ENCODE measurements around the gene SARS2.
A peak's percentile ranks its signal among the peaks of the same experiment; 100 is the strongest.
"Not testable (repeated sequence)": the region's sequence is repeated elsewhere in the genome, so short reads cannot be mapped to it uniquely, and the experiment has no call there.

Gene SARS2, protein sequence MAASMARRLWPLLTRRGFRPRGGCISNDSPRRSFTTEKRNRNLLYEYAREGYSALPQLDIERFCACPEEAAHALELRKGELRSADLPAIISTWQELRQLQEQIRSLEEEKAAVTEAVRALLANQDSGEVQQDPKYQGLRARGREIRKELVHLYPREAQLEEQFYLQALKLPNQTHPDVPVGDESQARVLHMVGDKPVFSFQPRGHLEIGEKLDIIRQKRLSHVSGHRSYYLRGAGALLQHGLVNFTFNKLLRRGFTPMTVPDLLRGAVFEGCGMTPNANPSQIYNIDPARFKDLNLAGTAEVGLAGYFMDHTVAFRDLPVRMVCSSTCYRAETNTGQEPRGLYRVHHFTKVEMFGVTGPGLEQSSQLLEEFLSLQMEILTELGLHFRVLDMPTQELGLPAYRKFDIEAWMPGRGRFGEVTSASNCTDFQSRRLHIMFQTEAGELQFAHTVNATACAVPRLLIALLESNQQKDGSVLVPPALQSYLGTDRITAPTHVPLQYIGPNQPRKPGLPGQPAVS

DNA sequence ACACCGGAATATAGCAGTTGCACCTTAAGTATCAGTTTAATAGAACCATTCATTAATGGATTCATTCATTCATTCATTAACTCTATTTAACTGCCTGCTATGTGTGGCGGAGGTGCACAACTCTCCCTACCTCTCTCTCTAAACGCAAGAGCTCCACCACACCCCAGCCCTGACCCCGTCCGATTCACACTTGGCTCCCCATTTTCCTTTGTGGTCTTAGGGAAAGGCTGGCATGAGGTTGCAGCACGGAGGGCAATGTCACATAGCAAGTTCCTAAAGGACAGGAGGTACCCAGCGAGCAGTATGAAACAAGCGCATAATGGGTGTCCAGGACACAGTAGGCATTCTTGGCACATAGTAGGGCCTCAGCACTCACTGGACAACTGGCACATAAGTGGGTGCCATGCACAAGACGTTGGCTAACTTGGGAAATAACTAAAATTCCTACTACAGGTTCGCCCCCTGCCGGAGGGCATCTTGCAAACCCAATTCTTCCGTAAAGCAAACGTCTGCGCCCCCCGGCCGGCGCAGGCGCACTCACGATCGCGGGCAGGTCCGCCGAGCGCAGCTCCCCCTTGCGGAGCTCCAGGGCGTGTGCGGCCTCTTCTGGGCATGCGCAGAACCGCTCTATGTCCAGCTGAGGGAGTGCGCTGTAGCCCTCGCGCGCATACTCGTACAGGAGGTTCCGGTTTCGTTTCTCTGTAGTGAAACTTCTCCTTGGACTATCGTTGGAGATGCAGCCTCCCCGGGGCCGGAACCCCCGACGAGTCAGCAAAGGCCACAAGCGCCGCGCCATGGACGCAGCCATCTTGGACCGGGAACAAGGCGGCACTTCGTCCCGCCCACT, at the start of gene SARS2:
SARS2 (minus strand) TSS at position 835 of the 847 bp plus-strand sequence; CDS start at position 808, 27 bp downstream.
- peak; percentile 89 for DNase-seq (ENCODE audit: low read depth)

DNA sequence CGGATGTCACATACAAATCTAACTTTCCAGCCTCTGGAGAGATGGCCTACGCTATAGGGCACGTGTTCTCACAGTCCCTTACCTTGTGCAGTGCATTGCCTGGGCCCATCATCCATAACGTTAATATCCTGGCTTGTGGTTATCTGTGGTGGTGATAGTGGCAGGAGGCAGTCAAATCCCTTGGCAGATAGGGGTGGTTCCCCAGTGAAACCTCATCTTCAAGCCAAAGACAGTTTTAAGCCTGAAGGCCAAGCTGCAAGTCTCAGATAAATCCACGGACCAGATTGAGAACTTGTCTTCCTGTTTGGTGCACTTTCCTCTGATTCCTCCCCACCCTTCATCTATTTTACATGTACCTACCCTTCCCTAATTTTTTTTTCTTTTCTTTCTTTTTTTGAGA, 49.2 kb upstream of the SARS2 start:
- no peak for DNase-seq (ENCODE audit: low read depth)

DNA sequence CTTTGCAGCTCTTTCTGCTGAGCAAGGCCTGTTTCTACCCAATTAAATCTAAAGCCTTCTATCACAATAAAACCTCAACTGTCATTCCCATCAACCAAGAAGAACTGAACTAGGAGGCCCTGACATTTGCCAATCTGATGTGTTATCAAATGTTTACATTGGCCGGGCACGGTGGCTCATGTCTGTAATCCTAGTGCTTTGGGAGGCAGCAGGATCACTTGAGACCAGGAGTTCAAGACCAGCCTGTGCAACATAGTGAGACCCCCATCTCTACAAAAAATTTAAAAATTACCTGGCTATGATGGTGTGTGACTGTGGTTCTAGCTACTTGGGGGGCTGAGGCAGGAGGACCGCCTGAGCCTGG, 47.7 kb upstream of the SARS2 start:
- DNase-seq (ENCODE audit: low read depth), result no peak

DNA sequence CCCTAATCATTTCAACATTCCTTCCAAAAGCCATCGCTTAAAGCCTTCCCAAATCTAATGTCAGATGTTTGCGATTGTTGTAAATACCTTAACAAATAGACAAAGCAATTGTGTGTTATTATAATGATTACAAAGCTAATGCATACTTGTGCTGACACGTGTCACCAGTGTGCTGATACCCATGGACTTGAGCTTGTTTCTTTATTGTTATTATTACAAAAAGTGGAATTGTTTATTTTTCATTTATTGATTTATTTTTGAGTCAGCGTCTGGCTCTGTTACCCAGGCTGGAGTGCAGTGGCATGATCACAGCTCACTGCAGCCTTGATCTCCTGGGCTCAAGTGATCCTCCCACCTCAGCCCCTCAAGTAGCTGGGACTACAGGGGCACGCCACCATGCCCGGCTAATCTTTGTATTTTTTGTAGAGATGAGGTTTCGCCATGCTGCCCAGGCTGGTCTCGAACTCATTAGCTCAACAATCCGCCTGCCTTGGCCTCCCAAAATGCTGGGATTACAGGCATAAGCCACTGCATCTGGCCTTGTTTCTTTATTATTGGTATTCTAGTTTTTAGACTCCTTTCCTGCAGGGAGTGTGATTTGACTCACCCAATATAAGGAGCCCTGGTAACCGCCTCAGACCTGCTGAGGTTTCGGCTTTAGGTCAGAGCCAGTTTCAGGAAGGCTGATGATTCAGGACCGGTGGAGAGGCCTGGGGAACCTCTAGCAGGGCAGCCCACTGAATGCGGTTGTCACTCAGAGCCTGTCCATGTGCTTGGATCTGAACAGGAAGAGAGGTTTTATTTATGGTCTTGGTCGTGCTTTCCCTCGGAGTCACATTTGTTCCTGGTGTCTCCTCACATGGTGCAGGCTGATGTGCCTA, 47.1 kb upstream of the SARS2 start:
- peak; percentile 83 for DNase-seq (ENCODE audit: low read depth)

DNA sequence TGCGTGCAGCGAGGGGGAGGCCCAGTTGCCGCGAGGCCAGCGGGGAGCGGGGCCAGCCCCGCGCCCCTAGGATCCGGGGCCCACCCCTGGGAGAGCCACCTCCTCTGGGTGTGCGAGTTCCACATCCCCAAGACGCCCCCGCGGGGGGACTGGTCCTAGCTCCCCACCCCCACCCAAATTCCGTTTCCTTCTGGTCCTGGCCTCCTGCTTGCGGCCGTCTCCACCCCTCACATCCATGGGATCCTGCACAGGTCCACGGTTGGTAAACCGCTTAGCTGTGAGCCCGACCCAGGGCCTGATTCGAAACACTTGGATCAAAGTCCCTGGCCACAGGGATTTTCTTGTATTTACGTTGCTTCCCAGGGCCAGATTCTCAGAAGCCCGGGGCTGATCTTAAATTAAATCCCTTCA, 45.3 kb upstream of the SARS2 start:
- peak; percentile 55 for DNase-seq (ENCODE audit: low read depth)

DNA sequence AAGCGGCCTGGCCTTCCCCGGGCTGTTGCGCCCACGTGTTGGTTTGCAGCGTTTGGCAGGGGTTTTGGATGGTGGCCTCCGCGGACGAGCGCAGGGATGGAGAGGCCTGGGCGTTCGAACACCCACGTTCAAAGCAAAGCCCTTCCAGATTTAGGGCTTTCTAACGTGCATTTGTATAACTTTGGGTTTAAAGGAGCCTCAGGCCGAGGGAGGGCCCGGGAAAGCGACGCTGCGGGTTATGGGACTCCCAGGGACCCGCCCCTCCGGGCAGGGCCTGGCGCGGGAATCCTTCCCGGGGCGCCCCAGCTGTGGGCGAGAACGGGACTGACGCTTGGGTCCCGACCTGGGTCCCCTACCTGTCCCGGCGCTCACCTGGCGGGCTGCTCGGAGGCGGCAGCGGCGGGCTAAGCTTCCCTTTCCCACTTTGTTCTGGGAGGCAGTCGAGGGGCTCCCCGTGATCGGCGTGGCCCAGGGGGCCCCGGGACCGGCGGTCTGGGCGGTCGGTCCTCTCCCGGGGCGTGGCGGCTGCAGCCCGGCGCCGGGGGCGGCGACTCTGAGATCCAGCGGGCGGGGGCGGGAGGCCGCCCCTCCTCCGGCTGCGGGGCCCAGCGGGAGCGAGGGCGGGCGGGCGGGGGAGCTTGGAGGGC, 44.8 kb upstream of the SARS2 start, which contains the start of gene FBXO17:
FBXO17 (minus strand) TSS at position 529 of the 647 bp plus-strand sequence. CDS start 25,423 bp downstream, outside the sequence.
- DNase-seq (ENCODE audit: low read depth), result no peak

DNA sequence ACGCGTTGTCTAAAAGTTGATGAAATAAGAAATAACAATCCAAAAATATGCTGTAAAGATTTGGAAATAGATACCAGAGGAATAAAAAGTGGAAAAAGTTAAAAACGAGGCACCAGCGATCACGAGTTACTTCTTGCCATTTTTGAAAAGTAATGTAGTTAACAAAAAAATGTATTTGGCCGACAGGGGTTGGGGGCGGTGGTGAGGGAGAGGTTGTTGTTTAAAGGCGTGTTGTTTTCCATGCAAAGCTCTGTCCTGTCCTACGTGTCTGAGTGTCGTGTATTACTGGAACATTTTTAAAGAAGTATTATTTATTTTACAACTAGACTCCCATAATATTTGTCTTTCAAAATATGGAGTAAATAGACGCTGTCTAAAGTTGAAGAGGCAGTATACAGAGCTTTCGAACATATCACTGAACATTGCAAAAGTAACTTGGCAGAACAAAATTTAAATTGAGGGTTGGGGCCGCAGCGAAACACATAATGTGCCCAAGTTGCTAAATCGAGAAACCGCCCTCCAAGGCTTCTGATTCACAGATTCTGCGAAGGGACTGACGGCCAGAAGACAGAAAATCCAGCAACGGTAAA, 44.2 kb upstream of the SARS2 start:
- peak; percentile 63 for DNase-seq (ENCODE audit: low read depth)

DNA sequence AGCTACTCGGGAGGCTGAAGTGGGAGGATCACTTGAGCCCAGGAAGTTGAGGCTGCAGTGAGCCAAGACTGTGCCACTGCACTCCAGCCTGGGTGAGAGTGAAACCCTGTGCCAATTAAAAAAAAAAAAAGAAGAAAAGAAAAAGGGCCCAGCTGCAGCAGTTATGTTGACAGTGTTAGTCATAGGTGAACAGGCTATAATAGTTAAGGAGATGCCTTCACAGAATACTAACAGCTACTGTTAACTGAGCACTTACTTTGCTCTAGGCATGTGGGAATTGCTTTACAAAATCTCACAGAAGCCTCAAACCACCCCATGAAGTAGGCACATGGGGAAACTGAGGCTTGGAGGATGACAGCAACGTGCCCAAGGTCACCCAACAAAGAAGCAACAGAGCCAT, 41.1 kb upstream of the SARS2 start:
- DNase-seq (ENCODE audit: low read depth), result no peak

DNA sequence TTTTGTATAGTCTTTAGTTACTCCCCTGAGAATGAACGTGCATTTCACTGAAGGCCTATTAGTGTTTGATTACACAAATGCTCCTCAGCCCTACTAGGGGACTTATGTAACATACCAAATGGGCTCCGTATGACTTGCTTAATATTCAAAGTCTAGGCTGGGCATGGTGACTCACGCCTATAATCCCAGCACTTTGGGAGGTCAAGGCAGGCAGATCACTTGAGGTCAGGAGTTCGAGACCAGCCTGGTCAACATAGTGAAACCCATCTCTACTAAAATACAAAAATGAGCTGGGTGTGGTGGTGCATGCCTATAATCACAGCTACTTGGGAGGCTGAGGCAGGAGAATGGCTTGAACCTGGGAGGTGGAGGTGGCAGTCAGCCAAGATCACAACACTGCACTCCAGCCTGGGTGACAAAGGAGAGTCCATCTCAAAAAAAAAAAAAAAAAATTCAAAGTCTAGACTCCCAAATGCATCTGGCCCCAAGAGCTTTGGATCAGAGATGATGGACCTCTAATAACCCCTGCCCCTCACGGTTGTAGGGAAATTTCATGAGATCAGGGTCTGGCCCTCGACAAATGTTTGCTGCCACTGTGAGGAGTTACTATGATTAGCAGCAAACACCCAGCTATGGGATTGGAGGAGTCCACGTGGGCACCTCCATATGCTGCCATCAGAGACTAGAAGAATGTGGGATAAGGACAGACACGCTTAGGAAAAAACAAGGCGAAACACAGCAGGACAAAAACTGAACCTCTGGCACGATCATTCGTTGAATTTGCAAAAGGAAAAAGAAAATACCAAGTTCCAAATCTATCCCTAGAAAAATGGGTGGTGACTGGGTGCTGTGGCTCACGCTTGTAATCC, 40.3 kb upstream of the SARS2 start:
- DNase-seq (ENCODE audit: low read depth), result peak; percentile 61

DNA sequence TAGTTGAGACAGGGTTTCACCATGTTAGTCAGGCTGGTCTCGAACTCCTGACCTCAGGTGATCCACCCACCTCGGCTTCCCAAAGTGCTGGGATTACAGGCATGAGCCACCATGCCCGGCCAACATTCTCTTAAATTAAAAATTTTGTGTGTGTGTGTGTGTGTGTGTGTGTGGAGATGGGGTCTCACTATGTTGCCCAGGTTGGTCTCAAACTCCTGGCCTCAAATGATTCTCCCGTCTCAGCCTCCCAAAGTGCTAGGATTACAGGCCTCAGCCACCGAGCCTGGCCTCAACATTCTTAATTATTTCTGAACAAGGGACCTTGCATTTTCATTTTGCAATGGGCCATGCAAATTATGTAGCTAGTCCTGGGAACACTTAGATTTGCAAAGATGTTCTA, 35.6 kb upstream of the SARS2 start:
- DNase-seq (ENCODE audit: low read depth), result not testable (repeated sequence)

DNA sequence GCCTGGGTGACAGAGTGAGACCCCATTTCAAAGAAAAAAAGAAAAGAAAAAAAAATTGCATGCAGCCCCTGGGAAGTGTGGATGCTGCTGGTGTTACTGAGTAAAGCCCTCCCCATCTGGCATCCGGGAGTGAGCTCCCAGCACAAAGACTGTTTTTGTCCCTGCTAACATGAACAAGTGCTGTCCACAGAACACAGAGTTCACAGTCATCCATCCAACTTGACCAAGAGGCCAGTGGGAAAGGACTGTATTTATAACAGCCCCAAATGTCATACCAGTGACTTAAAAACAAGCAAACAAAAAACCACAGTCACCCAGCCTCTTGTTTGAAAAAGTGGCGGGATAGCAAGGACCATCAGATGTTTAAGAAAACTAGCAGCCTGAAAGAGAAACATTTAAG, 34.2 kb upstream of the SARS2 start:
- DNase-seq (ENCODE audit: low read depth), result no peak

DNA sequence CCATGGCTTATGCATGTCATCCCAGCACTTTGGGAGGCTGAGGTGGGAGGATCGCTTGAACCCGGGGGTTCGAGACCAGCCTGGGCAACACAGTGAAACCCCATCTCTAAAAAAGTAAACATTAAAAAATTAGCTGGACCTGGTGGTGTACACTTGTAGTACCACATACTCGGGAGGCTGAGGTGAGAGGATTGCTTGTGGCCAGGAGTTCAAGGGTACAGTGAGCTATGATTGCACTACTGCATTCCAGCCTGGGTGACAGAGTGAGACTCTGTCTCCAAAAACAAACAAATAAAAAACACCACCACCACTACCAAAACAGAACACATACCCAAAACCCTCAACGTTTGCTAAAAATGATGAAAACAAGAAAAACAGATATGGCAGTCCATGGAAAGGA, 29.1 kb upstream of the SARS2 start:
- DNase-seq (ENCODE audit: low read depth), result no peak

DNA sequence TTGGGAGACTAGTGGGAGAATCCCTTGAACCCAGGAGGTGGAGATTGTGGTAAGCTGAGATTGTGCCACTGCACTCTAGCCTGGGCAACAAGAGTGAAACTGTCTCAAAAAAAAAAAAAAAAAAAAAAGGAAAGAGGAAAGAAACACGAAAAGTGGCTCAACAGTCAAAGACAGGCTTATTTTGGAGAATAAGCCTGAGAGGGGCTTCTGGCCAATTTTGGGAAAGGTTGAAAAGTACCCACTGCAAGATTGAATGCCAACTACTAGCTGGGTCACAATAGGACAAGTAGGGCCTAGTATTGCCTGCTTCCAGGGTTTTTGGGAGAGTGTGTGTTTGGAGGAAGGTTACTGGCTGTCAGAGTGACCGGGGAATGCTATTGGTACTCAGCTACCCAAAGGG, 27.7 kb upstream of the SARS2 start:
- DNase-seq (ENCODE audit: low read depth), result no peak

DNA sequence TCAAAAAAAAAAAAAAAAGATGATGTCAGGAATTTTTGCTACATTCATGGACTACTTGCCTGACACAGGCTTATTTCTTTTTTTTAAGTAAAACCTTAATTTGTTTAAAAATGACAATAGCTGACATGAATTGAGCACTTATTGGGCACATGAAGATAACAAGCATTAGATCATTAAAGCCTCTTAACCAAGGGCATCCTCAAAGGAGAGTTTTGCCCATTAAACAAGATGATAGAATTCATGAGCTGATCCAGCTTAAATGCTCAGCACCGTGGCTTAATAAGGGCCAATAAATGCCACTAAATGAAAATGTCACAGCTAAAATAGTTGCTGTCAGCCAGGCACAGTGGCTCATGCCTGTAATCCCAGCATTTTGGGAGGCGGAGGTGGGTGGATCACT, 25.7 kb upstream of the SARS2 start:
- DNase-seq (ENCODE audit: low read depth), result no peak

DNA sequence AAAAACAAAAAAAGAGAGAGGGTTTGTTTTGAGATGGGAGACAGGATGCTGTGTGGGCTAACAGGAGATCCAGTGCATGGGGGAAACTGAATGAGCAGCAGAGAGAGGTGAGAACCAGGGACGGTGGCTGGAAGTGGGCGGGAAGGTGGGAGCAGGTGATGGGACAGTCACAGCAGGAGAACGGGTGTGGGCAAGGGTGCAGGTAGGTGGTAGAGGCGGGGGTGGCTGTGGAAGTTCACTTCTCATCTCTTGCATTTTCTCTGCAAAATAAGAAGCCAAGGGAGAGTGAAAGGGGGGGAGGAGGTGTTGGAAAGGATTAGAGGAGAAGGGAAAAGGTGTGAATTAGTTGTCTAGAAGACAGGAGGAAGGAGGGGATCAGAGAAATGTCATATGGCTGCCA, 23.1 kb upstream of the SARS2 start:
- no peak for DNase-seq (ENCODE audit: low read depth)

DNA sequence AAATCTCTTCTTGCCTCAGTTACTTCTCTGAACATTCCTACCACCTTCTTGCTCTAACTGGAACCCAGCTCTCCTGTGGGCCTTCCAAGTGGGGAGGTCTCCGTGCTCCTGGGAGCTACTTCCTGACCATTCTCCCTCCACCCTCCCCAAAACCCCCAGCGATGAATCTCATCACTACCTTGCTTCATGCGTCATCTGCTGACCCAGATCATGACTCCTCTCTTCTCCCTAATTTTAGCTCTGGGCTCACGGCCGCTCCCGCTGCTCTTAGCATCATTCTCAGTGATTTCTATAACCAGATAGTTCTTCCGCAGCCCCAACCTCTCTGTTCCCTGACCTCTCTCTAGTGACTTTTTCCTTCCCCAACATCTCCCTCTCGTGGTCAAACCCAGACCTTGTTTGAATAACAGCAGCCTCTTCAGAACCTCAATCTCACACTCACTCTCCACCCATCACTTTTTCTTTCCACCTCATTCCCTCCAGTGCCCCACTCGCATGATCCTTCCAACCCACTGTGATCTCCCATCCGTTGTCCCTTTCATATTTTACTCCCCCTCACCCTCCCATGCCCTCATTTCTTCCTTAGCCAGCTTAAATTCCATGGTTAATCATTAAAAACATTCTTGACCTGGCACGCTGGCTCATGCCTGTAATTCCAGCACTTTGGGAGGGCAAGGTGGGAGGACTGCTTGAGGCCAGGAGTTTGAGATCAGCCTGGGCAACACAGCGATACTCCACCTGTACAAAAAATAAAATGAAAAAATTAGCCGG, 22.0 kb upstream of the SARS2 start:
- peak; percentile 48 for DNase-seq (ENCODE audit: low read depth)

DNA sequence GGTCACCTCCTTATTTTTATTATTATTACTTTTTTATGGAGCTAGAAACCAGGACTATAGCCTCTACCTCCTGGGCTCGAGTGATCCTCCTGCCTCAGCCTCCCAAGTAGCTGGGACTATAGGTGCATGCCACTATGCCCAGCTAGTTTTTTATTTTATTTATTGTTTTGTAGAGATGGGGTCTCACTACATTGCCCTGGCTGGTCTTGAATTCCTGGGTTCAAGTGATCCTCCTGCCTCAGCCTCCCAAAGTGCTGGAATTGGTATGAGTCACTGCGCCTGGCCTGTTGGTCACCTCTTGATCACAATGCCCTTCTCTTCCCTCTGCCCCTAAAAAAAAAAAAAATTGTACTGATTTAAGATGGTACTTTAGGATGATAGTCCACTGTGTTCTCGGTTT, 20.6 kb upstream of the SARS2 start:
- DNase-seq (ENCODE audit: low read depth), result no peak

DNA sequence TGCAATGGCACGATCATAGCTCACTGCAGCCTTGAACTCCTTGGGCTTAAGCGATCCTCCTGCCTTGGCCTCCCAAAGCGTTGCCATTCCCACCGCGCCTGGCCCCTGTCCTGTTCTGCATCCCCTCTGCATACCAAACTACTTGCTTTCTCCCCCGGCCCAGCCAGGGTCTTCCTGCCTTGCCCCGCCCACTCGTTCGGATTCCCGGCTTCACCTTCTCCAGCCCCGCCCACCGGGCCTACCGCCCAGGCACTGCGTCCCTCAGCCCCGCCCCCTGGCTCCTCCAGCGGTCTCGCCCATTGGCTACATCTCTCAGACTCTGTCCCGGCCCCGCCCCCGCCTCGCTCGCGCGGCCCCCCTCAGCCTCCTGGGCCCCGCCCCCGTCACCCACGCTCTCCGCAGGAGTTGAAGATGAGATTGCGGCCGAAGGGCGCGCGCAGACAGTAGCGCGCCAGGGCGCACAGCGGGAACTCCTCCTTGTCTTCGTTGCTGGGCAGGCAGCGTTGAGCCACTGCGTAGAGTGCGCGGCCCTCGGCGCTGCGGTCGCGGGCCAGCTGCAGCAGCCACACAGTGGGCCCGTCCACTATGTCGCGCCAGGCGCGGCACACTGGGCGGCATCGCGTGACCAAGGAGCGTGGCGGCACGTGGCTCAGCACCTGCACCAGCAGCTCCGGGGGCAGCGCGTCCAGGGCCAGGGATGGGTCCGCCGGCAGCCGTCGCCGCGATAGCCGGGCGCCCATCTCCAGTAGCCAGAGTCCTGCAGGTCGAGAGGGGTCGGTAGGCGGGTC, 19.2 kb upstream of the SARS2 start:
- peak; percentile 81 for DNase-seq (ENCODE audit: low read depth)
